Breast epithelium (tissue), 3 donors: Measurements from ENCODE around the gene CDC42EP5.

Experiments used
- CTCF ChIP-seq, 3 donors: fragments of 450-650 bp; IDR thresholded peaks; one replicate each; pipeline ENCODE4 v1.5.1; 2016 to 2017; ENCODE audit warnings: antibody characterized with exemption in 3 of 3, mild to moderate bottlenecking in 3 of 3, moderate library complexity in 3 of 3
- POLR2A ChIP-seq: fragments of 450-650 bp; IDR thresholded peaks from one replicate; pipeline ENCODE4 v1.6.1; 2016; ENCODE audit warnings: antibody characterized with exemption, mild to moderate bottlenecking, moderate library complexity

DNA sequence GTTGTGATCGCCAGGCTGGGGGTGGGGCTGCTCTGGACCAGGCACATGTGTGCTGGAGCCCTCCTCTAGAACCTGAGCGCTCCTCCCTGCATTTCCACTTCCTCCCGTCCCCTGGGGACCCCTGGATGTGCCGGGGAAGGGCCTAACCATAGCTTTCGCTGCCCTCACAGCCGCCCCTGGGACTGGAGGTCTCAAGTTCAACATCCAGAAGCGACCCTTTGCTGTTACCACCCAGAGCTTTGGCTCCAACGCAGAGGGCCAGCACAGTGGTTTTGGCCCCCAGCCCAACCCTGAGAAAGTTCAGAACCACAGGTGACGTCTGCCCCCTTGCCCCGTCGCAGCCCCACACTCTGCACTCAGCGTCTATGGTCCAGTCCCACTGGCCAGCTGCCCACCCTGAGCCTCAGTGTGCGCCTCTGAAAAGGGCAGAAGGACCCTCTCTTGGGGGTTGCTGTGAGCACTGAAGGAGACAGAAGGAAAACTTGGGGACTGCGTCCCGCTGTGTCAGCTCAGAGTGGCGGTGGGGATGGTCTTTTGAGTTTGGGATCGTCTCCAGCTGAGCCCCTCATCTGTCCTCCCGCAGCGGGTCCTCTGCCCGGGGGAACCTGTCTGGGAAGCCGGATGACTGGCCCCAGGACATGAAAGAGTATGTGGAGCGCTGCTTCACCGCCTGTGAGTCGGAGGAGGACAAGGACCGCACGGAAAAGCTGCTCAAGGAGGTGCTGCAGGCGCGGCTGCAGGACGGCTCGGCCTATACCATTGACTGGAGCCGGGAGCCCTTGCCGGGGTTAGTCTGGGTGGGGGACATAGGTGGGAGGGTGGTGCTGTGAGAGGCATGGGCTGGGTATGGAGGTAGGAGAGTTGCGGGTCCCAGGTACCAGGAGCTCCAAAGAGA is 18.1 kb downstream of the CDC42EP5 start:
- TF ChIP-seq CTCF (IDR thresholded peaks at IDR 0.05) (no peak), POLR2A (no peak)
